Neural progenitor cell (in vitro differentiated cells): ENCODE data around the gene YBX1.

Source experiments
- EZH2 ChIP-seq: fragments of 200-600 bp; sonication (generic); IDR thresholded peaks from 2 replicates; pipeline ENCODE4 v1.6.1; 2017; ENCODE audit warnings: antibody characterized with exemption, mild to moderate bottlenecking, moderate library complexity
- EZH2phosphoT487 ChIP-seq: fragments of 200-600 bp; sonication (generic); IDR thresholded peaks from 2 replicates; pipeline ENCODE4 v1.6.1; 2017; ENCODE audit warnings: antibody characterized with exemption
- TF ChIP-seq, protein P1 (sequence below): fragments of 200-600 bp; sonication (generic); IDR thresholded peaks from 2 replicates; pipeline ENCODE4 v1.5.1; 2017; ENCODE audit warnings: antibody characterized with exemption, mild to moderate bottlenecking

DNA sequence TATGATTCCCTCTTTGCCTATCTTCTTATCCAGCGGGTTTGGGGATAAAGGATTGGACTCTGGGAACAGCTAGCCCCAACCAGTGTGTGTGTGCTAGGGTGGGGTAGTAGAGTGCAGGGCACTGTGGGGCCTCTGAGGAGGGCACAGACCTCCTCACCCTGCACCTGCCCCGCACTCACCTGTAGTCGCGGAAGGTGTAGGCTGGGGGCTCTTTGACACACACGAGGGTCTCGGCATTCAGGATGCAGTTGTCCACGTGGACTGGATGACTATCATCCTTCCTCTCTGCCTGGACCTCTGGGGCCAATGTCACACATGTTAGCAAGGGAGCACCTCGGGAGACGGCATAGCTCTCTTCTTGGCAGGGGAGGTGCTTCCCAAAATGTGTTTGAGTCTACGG is 65.8 kb downstream of the YBX1 start:
- TF ChIP-seq, protein P1, sequence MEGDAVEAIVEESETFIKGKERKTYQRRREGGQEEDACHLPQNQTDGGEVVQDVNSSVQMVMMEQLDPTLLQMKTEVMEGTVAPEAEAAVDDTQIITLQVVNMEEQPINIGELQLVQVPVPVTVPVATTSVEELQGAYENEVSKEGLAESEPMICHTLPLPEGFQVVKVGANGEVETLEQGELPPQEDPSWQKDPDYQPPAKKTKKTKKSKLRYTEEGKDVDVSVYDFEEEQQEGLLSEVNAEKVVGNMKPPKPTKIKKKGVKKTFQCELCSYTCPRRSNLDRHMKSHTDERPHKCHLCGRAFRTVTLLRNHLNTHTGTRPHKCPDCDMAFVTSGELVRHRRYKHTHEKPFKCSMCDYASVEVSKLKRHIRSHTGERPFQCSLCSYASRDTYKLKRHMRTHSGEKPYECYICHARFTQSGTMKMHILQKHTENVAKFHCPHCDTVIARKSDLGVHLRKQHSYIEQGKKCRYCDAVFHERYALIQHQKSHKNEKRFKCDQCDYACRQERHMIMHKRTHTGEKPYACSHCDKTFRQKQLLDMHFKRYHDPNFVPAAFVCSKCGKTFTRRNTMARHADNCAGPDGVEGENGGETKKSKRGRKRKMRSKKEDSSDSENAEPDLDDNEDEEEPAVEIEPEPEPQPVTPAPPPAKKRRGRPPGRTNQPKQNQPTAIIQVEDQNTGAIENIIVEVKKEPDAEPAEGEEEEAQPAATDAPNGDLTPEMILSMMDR, result no peak
- TF ChIP-seq EZH2phosphoT487, result no peak
- TF ChIP-seq EZH2, result no peak
